IPS-15b (cell line): ENCODE measurements around the gene THAP3.

Source experiments
- H3K27me3 ChIP-seq: one replicate; pipeline ENCODE4 v1.6.1; 2013; ENCODE audit warnings: low read length; ENCODE audit not compliant: control insufficient read depth, insufficient read depth
- H3K36me3 ChIP-seq: one replicate; pipeline ENCODE4 v1.6.1; 2013; ENCODE audit warnings: low read length; ENCODE audit not compliant: control insufficient read depth, insufficient read depth
- H3K4me1 ChIP-seq: one replicate; pipeline ENCODE4 v1.6.1; 2013; ENCODE audit warnings: mild to moderate bottlenecking, low read length; ENCODE audit not compliant: control insufficient read depth, insufficient read depth
- H3K4me3 ChIP-seq: one replicate; pipeline ENCODE4 v1.5.1; 2013; ENCODE audit warnings: low read depth, low read length
- H3K9ac ChIP-seq: one replicate; pipeline ENCODE4 v1.6.1; 2013; ENCODE audit warnings: low read depth, mild to moderate bottlenecking, low read length
- H3K9me3 ChIP-seq: one replicate; pipeline ENCODE4 v1.6.1; 2013; ENCODE audit warnings: mild to moderate bottlenecking, low read length; ENCODE audit not compliant: control insufficient read depth, insufficient read depth

Gene THAP3

DNA sequence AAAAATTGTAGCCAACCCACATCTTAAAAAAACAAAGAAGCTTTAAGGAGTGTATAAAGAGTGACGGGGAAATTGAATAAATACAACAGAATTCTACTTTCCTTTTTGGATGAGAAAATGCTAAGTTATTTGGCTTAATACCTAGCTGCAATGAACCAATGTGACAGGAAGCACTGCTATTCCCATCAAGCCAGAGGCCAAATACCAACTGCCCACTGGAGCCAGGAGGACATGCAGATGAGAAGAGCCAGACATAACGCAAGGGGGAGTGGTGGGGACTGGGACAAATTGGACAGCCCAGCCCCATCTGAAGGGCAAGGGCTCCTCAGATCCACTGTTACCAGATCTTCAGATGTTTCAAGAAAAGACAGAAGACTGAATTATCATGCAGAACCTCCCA, 51.3 kb downstream of the THAP3 start:
- H3K4me3 ChIP-seq = no peak overlapping the region
- H3K36me3 ChIP-seq = peaks cover 23% of the 10 kb centered on the region
- no peak overlapping the region for H3K9ac ChIP-seq
- no peaks in the 10 kb centered on the region for H3K9me3 ChIP-seq
- H3K27me3 ChIP-seq = no peaks in the 10 kb centered on the region
- no peaks in the 10 kb centered on the region for H3K4me1 ChIP-seq
